Tibial nerve (tissue), 3 donors: ENCODE measurements around the gene BAIAP2.

ENCODE experiments used
- POLR2A ChIP-seq, 2 donors: fragments of 450-650 bp; IDR thresholded peaks; one replicate each; pipeline ENCODE4 v1.6.1; 2017; ENCODE audit warnings: antibody characterized with exemption in 2 of 2, mild to moderate bottlenecking in 2 of 2, moderate library complexity in 2 of 2
- TF ChIP-seq, protein P1 (sequence below), 5 experiments: fragments of 200-600 bp in 3 of 5; fragments of 450-650 bp in 2 of 5; sonication (generic) in 3 of 5; IDR thresholded peaks; one replicate each; pipeline ENCODE4 v1.5.1; 2016 to 2019; ENCODE audit warnings: antibody characterized with exemption in 5 of 5, mild to moderate bottlenecking in 3 of 5, moderate library complexity in 2 of 5

DNA sequence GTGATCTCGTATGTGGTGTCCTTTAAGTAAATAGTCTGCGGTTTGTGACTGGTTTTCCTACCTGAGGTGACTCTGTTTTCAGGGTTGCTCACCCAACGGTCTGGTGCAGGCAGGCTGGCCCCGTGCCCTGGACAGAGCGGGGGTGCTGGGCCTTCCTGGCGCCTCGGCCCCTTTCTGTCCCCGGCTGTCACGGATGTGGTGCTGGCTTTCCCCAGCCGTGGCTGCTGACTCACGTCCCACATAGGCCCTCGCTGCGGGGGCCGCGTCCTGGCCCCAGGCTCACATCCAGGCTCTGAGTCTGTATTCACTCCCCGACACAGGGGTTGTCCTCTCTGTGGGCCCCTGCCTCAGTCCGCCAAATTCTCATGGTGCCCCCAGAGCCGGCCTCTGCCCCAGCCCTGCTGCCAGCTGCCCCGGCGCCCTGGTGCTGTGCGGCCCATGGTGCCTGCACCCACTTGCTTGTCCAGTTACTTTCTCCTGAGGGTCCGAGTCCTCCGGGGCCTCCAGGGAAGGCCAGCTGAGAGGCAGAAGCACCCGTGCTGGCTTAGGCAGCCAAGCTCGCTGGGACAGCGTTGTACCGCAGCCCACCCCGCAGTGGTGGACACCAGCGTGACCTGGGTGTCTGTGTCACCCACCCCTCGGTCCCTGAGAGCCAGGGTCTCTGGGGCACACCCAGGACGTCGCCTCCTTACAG is 37.4 kb upstream of the BAIAP2 start:
- TF ChIP-seq, protein P1, sequence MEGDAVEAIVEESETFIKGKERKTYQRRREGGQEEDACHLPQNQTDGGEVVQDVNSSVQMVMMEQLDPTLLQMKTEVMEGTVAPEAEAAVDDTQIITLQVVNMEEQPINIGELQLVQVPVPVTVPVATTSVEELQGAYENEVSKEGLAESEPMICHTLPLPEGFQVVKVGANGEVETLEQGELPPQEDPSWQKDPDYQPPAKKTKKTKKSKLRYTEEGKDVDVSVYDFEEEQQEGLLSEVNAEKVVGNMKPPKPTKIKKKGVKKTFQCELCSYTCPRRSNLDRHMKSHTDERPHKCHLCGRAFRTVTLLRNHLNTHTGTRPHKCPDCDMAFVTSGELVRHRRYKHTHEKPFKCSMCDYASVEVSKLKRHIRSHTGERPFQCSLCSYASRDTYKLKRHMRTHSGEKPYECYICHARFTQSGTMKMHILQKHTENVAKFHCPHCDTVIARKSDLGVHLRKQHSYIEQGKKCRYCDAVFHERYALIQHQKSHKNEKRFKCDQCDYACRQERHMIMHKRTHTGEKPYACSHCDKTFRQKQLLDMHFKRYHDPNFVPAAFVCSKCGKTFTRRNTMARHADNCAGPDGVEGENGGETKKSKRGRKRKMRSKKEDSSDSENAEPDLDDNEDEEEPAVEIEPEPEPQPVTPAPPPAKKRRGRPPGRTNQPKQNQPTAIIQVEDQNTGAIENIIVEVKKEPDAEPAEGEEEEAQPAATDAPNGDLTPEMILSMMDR (IDR thresholded peaks at IDR 0.05), result no peak
- no peak for TF ChIP-seq POLR2A (IDR thresholded peaks at IDR 0.05)
